Aorta (tissue), 5 donors: Measurements from ENCODE around the gene CENPK. TPM values are rescaled to one million over a fixed set of nuclear protein-coding genes. Genes with fewer than 3 reads are reported as not detected.
A peak's percentile ranks its signal among the peaks of the same experiment; 100 is the strongest.
"Not testable (repeated sequence)": the region's sequence is repeated elsewhere in the genome, so short reads cannot be mapped to it uniquely, and the experiment has no call there.

Experiments used
- ATAC-seq: fragments of 200-7000 bp; cut with Tn5 transposase; one replicate; pipeline ENCODE4 v1.9.1; 2022; ENCODE audit warnings: moderate library complexity; ENCODE audit not compliant: low FRiP score
- DNase-seq, 2 donors: peaks; one replicate each; pipeline ENCODE4 v3.0.0-alpha.2; 2020
- H3K27ac ChIP-seq, 2 donors: one replicate each; pipeline ENCODE4 v1.5.1; 2013; ENCODE audit warnings: low read length in 2 of 2, mild to moderate bottlenecking in 2 of 2, moderate library complexity in 2 of 2, control low read depth in 1 of 2, inconsistent platforms in 1 of 2, low read depth in 1 of 2
- H3K27me3 ChIP-seq, 2 donors: one replicate each; pipeline ENCODE4 v1.6.1; 2013; ENCODE audit warnings: control low read depth in 1 of 2, low read length in 1 of 2, mild to moderate bottlenecking in 1 of 2, moderate library complexity in 1 of 2; ENCODE audit not compliant: insufficient read depth in 2 of 2, control insufficient read depth in 1 of 2
- H3K36me3 ChIP-seq, 2 donors: one replicate each; pipeline ENCODE4 v1.6.1; 2013; ENCODE audit warnings: control low read depth in 1 of 2, low read length in 1 of 2, mild to moderate bottlenecking in 1 of 2; ENCODE audit not compliant: insufficient read depth in 2 of 2, control insufficient read depth in 1 of 2
- H3K4me1 ChIP-seq, 2 donors: one replicate each; pipeline ENCODE4 v1.6.1; 2013; ENCODE audit warnings: low read length in 2 of 2, control low read depth in 1 of 2, mild to moderate bottlenecking in 1 of 2, moderate library complexity in 1 of 2; ENCODE audit not compliant: insufficient read depth in 2 of 2, control insufficient read depth in 1 of 2
- H3K4me3 ChIP-seq, 2 donors: one replicate each; pipeline ENCODE4 v1.5.1; 2013; ENCODE audit warnings: low read length in 2 of 2, control low read depth in 1 of 2, mild to moderate bottlenecking in 1 of 2
- H3K9me3 ChIP-seq: one replicate; pipeline ENCODE4 v1.6.1; 2013; ENCODE audit warnings: mild to moderate bottlenecking, low read length; ENCODE audit not compliant: control insufficient read depth
- WGBS, 2 donors: extraction: QIAGEN DNeasy Blood & Tissue Kit; methylation state at CpG; one replicate each; pipeline ENCODE4 v1.1.7; 2013; 5-methylcytosine and 5-hydroxymethylcytosine counted together
- intact Hi-C, 2 donors: fragments of 100-400 bp; cut with DNase I; formaldehyde crosslinking; loops; one replicate each; pipeline versions ENCODE4 v1.14.2 to v1.15.0; 2022
- polyA plus RNA-seq, 2 donors: library from polyadenylated mRNA; stranded (reverse); fragments of 200-250 nt; gene quantifications; one replicate each; pipeline ENCODE4 v1.2.3, GENCODE V29; 2013
- total RNA-seq, 2 donors: library from RNA; stranded (reverse); fragmentation: NEBNext Ultra II Directional; extraction: Animal tissue kit (Norgen Biotek cat#: 25700); gene quantifications; one replicate each; pipeline ENCODE4 v1.2.1, GENCODE V29; 2021
- donor health status: healthy with polysubstance abuse.
- donor health status: Bipolar disorder and iron deficiency.
- donor health status: DM: no; HTN: no; CAD: no.
- donor health status: DM: no; HTN: no; CAD: no.
- donor health status: DM: yes; HTN: yes; CAD: no.

The CENPK gene
- total and polyA plus RNA-seq, 4 donors, result 0.05 to 3.7 (median 2.8) TPM

DNA sequence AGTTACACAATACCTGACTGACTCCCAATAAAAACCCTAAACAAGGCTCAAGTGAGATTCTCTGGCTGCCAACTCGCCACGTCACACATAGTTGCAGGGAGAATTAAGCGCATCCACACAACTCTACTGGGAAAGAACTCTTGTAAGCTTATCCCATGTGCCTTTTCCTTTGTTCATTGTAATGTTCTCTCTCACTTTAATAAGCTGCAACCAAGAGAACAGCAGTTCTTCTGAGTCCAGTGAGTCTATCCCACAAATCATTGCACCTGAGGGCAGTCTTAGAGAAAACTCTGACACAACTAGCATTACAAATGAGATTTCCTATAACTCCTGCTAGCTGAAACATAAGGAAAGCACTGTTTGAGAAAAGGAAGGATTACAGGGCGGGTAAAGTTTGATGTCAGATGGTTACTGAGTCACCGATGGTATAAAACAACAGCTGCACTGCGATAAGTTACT lies 27.4 kb downstream of the CENPK start:
- ATAC-seq, result no peak

DNA sequence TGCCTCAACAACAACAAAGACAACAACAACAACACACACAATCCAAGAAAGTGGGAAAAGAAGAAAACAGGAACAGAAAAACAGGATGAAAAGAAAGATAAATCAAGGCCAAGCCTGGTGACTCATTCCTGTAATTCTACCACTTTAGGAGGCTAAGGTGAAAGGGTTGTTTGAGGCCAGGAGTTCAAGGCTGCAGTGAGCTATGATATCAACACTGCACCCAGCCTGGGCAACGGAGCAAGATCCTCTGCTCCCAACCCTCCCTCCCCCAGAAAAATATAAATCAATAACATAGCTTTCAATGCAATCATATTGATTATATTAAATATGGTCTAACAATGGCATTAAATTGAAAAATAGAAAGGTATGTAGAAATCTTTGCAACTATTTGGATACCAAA lies 32.1 kb downstream of the CENPK start:
- DNase-seq (no peak), ATAC-seq (no peak)
- Histone ChIP-seq H3K36me3 (no peaks in the 10 kb centered on the region), H3K4me3 (no peak overlapping the region), H3K4me1 (no peaks in the 10 kb centered on the region), H3K27me3 (no peaks in the 10 kb centered on the region), H3K9me3 (no peaks in the 10 kb centered on the region), H3K27ac (no peak overlapping the region)
- intact Hi-C loops, result no loop called here
- 96 to 97% methylated on average over 1 of the region's 1 CpG for WGBS, 2 donors

More for the DNA sequence above, 27.4 kb downstream of the CENPK start:
- no peak overlapping the region for H3K27ac ChIP-seq
- H3K4me3 ChIP-seq, result no peak overlapping the region
- 91 to 98% methylated on average over 6 of the region's 6 CpGs for WGBS, 2 donors
- H3K36me3 ChIP-seq, result no peaks in the 10 kb centered on the region
- no peak for DNase-seq
- H3K27me3 ChIP-seq, result no peaks in the 10 kb centered on the region
- H3K9me3 ChIP-seq, result no peaks in the 10 kb centered on the region
- no peaks in the 10 kb centered on the region for H3K4me1 ChIP-seq
- intact Hi-C loops, result no loop called here

DNA sequence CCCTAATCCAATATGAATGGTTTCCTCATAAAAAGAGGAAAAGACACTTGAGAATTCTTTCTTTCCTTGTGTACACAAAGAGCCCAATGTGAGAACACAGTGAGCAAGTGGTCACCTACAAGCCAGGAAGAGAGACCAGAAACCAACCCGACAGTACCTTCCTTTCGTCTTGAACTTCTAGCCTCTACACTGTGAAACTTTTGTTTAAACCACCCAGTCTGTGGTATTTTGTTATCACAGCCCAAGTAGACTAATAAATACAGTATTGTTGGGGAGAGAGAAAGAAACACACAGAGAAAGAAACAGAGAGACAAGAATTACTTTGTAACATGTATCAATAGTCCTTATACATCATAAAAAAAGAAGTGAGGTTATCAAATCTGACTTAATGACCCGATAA lies 37.2 kb downstream of the CENPK start:
- no peaks in the 10 kb centered on the region for H3K36me3 ChIP-seq
- H3K9me3 ChIP-seq, result no peaks in the 10 kb centered on the region
- intact Hi-C loops, result no loop called here
- no peak for ATAC-seq
- H3K4me3 ChIP-seq, result no peak overlapping the region
- DNase-seq, result no peak
- whole genome bisulfite sequencing, 2 donors, result 94 to 96% methylated on average over 3 of the region's 3 CpGs
- H3K27me3 ChIP-seq, result no peaks in the 10 kb centered on the region
- no peaks in the 10 kb centered on the region for H3K4me1 ChIP-seq
- H3K27ac ChIP-seq, result no peak overlapping the region

DNA sequence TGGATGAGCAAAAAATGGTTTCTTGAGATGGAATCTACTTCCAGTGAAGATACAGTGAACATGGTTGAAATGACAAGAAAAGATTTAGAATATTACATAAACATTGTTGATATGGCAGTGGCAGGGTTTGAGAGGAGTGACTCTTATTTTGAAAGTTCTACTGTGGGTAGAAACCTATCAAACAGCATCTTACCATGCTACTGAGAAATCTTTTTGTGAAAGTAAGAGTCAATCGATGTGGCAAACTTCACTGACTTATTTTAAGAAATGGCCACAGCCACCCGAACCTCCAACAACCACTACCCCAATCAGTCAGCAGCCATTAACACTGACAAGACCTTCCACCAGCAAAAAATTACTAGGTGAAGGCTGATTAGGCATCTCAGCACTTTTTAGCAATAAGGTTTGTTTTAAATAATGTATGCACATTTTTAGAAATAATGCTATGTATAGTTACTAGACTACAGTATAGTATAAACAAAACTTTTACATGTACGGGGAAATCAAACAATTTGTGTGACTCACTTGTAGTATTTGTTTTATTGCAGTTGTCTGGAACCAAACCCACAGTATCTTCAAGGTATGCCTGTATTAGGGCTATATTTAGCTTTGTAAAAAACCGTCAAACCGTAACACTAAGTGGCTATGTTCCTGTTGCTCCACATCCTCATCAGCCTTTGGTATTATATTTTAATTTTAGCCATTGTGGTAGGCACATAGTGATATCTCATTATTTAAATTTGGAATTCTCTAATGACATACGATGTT lies 50.6 kb downstream of the CENPK start:
- no peak overlapping the region for H3K27ac ChIP-seq
- WGBS, 2 donors, result 54 to 60% methylated on average over 6 of the region's 6 CpGs
- no peaks in the 10 kb centered on the region for H3K9me3 ChIP-seq
- DNase-seq (no peak), ATAC-seq (no peak)
- H3K27me3 ChIP-seq, result no peaks in the 10 kb centered on the region
- H3K36me3 ChIP-seq, result no peaks in the 10 kb centered on the region
- no peak overlapping the region for H3K4me3 ChIP-seq
- H3K4me1 ChIP-seq, result no peaks in the 10 kb centered on the region
- intact Hi-C loops, result no loop called here

DNA sequence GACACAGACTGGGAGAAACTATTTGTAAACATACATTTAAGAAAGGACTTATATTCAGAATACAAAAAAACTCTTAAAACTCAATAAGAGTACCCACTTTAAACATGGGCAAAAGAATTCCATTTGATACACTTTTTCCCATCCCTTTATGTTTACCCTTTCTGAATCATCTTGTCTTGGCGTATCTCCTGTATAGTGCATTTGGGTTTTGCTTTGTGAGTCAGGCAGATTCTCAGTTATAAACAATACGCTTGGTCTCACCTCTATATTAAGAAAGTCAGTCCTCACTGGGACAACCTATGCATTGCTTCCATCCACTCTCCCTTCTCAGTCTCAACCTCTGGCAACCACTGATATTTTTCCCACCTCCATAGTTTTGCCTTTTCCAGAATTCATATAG lies 54.0 kb downstream of the CENPK start:
- intact Hi-C loops, result no loop called here
- no peak overlapping the region for H3K4me3 ChIP-seq
- H3K36me3 ChIP-seq, result no peaks in the 10 kb centered on the region

DNA sequence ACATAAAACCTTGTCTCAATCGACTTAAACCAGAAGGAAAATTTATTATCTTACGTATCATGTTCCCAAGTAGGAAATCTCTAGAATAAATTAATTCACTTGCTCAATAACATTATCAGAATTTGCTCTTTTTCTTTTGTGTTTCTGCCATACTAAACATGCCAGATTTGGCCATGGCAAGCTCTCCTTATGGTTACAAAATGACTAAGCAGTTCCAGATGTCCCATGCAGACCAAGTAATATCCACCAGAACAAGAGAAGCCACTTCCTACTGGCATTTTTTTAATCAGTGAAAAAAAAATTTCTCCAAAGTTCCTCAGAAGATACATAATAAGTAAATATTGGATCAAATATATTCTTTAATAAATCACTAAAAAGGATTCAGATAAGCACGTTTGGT lies 56.0 kb downstream of the CENPK start:
- Histone ChIP-seq H3K4me1 (no peaks in the 10 kb centered on the region), H3K4me3 (peak overlapping the region in 1 of 2 donors; percentile 41), H3K27me3 (no peaks in the 10 kb centered on the region), H3K27ac (no peak overlapping the region), H3K36me3 (no peaks in the 10 kb centered on the region), H3K9me3 (no peaks in the 10 kb centered on the region)
- ATAC-seq (no peak), DNase-seq (no peak)
- intact Hi-C loops, result no loop called here
- WGBS, 2 donors, result 17 to 30% methylated on average over 3 of the region's 3 CpGs

More for the DNA sequence above, 54.0 kb downstream of the CENPK start:
- Histone ChIP-seq H3K4me1 (no peaks in the 10 kb centered on the region), H3K9me3 (no peaks in the 10 kb centered on the region), H3K27me3 (no peaks in the 10 kb centered on the region), H3K27ac (no peak overlapping the region)
- WGBS, 2 donors, result 94 to 95% methylated on average over 2 of the region's 2 CpGs
- no peak for DNase-seq
- ATAC-seq, result no peak

DNA sequence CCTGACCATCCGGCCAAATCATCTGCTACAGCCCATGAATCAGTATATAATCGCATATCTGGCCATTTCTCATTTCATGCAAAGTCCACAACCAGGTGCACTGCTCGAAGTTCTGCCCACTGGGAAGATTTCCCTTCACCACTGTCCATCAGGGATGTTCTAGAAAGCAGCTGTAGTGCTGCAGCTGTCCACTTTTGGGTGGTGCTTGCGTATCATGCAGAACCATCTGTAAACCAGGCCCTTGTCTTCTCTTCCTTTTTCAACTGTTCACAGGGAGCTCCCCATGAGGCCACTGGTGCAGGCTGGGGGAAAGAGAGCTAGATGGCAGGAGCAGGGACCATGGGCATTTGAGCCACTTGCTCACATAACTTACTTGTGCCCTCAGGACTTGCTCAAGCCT lies 73.8 kb downstream of the CENPK start:
- DNase-seq (no peak), ATAC-seq (no peak)
- Histone ChIP-seq H3K9me3 (no peaks in the 10 kb centered on the region), H3K4me1 (no peaks in the 10 kb centered on the region), H3K27me3 (no peaks in the 10 kb centered on the region), H3K27ac (no peak overlapping the region), H3K4me3 (no peak overlapping the region), H3K36me3 (no peaks in the 10 kb centered on the region)
- intact Hi-C loops, result loop anchor here (10.0 kb wide), 2 partner anchors 294 to 854 kb away; no protein-coding TSS in a partner anchor
- WGBS, 2 donors, result 94 to 96% methylated on average over 4 of the region's 4 CpGs

DNA sequence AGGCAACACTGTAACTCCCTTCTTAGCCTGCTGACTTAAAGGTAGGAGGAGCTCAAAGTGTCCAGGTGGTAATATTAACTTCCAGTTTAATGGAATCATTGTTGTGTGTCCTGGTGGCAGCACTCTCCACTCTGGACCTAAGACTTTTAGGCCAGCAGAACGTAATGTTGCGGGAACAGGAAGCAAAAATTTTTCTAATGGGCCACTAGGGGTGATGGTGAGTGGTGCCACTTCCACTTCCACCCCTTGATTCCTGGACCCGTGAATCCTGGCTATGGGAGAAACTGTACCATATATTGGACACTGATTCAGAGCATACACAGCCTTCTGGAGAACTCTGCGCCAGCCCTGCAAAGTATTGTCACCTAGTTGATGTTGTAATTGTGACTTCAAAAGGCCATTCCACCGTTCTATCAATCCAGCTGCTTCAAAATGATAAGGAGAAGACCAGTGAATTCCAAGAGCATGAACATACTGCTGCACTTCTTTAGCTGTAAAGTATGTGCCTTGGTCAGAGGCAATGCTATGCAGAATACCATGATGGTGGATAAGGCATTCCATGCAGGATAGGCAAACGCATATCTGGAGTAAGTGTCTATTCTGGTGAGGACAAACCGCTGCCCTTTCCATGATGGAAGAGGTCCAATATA lies 74.8 kb downstream of the CENPK start:
- WGBS, 2 donors, result 80 to 85% methylated on average over 7 of the region's 7 CpGs
- intact Hi-C loops, result loop anchor here (10.0 kb wide), 2 partner anchors 293 to 853 kb away; no protein-coding TSS in a partner anchor
- H3K27ac ChIP-seq, H3K36me3 ChIP-seq, DNase-seq, H3K27me3 ChIP-seq, ATAC-seq, H3K4me1 ChIP-seq, H3K9me3 ChIP-seq, H3K4me3 ChIP-seq: not testable (repeated sequence)

DNA sequence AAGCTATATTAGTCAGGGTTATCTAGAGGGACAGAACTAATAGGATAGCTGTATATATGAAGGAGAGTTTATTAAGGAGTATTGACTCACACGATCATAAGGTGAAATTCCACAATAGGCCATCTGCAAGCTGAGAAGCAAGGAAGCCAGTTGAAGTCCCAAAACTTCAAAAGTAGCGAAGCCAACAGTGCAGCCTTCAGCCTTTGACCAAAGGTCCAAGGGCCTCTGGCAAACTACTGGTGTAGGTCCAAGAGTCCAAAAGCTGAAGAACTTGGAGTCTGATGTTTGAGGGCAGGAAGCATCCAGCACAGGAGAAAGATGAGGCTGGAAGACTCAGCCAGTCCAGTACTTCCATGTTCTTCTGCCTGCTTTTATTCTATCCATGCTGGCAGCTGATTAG lies 76.2 kb downstream of the CENPK start:
- not testable (repeated sequence) for DNase-seq, H3K27ac ChIP-seq, ATAC-seq, H3K9me3 ChIP-seq, H3K4me3 ChIP-seq, H3K36me3 ChIP-seq, H3K27me3 ChIP-seq, H3K4me1 ChIP-seq
- intact Hi-C loops, result loop anchor here (10.0 kb wide), 2 partner anchors 292 to 852 kb away; no protein-coding TSS in a partner anchor
- 93 to 96% methylated on average over 2 of the region's 2 CpGs for WGBS, 2 donors
